ENCODE data around the gene MAGEL2.

The MAGEL2 gene

GRCh38 chr15:23647421-23648370 is at the start of gene MAGEL2:
Gene MAGEL2 (minus strand): TSS chr15:23647867. CDS start chr15:23647742, 125 bp downstream.
- no peak for DNase-seq

GRCh38 chr15:23695282-23695681 is 47.6 kb upstream of the MAGEL2 start:
- no peak for DNase-seq

- DNase-seq, result no peak
Measured at GRCh38 chr15:23694592-23694991, 46.9 kb upstream of the MAGEL2 start.

- no peak for DNase-seq
Measured at GRCh38 chr15:23690450-23690852, 42.8 kb upstream of the MAGEL2 start.

GRCh38 chr15:23690015-23690414 is 42.3 kb upstream of the MAGEL2 start:
- DNase-seq, result no peak

GRCh38 chr15:23687143-23687470 is 39.4 kb upstream of the MAGEL2 start, which contains the start of gene NDN:
Gene NDN (minus strand): TSS chr15:23687305. CDS start chr15:23687217, 88 bp downstream.
- DNase-seq, result no peak

GRCh38 chr15:23686466-23687142 is 38.9 kb upstream of the MAGEL2 start:
- no peak for DNase-seq

- DNase-seq, result no peak
Measured at GRCh38 chr15:23671481-23671880, 23.8 kb upstream of the MAGEL2 start.

- DNase-seq, result no peak
Measured at GRCh38 chr15:23670970-23671369, 23.3 kb upstream of the MAGEL2 start.

- no peak for DNase-seq
Measured at GRCh38 chr15:23663232-23663631, 15.6 kb upstream of the MAGEL2 start.

GRCh38 chr15:23648920-23649515 is 1.4 kb upstream of the MAGEL2 start:
- DNase-seq, result peak in 1 of 2 donors; percentile 1

GRCh38 chr15:23647001-23647295 is 719 bp downstream of the MAGEL2 start:
- no peak for DNase-seq

GRCh38 chr15:23646165-23647000 is 1.3 kb downstream of the MAGEL2 start:
- DNase-seq, result no peak

- DNase-seq, result no peak
Measured at GRCh38 chr15:23645371-23646164, 2.1 kb downstream of the MAGEL2 start.

- DNase-seq, result no peak
Measured at GRCh38 chr15:23644829-23645228, 2.8 kb downstream of the MAGEL2 start.

GRCh38 chr15:23642413-23643044 is 5.1 kb downstream of the MAGEL2 start:
- DNase-seq, result peak in 1 of 2 donors; percentile 22

- DNase-seq, result no peak
Measured at GRCh38 chr15:23634181-23634580, 13.5 kb downstream of the MAGEL2 start.

- no peak for DNase-seq
Measured at GRCh38 chr15:23629234-23629805, 18.3 kb downstream of the MAGEL2 start.

- DNase-seq, result no peak
Measured at GRCh38 chr15:23628612-23629233, 18.9 kb downstream of the MAGEL2 start.

- no peak for DNase-seq
Measured at GRCh38 chr15:23616536-23616935, 31.1 kb downstream of the MAGEL2 start.

GRCh38 chr15:23606226-23606625 is 41.4 kb downstream of the MAGEL2 start:
- DNase-seq, result no peak
